ENCODE data around the gene GPBAR1. TPM values are rescaled to one million over a fixed set of nuclear protein-coding genes. Genes with fewer than 3 reads are reported as not detected.
A peak's percentile ranks its signal among the peaks of the same experiment; 100 is the strongest.

Gene GPBAR1
- total RNA-seq, 2 experiments from 2014 or later, result 0.71 to 0.72 TPM

DNA sequence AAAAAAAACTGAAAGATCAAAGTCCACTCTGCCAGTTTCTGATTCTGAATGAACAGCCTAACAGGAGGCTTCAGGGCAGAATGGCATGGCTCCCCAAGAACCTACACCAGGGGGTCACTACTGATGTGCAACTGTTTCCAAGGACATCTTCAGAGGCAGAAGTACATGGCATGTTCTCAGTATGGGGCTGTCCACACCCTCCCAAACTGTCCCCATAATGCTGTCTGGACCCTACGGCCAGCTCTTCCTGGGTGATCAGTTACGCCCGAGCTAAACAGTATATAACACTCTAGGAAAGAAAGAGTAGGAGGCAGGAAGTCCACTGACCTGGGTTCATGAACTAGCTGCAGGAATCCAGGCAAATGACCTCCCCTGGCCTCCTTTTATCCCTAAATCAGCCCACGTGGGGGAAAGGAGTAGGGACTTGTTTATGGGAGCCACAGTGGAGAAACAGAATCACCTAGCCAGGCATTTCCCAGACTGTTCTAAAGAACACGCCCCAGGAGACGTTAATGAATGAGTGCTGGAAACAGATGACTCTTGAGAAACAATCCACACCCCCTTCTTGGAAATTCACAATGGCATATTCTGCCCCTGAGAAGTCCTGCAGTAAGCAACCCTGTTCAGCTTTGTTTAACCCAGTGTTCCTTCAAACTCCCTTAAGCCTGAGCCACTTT, 29.0 kb downstream of the GPBAR1 start:
- POLR2A ChIA-PET, result interaction anchor here (0.7 to 2.2 kb wide), 6 partner anchors 15 to 382 kb away, joined by 3 to 9 read pairs (median 6); partner anchors contain the start of genes AAMP and PNKD
- ATAC-seq (ENCODE audit: low read depth) (no peak), DNase-seq (no peak)
- peaks cover 62% of the 10 kb centered on the region for H3K4me1 Mint-ChIP-seq
- no peaks in the 10 kb centered on the region for H3K9me3 Mint-ChIP-seq
- H3K27ac Mint-ChIP-seq, result peak overlapping the region; percentile 93
- H3K27me3 Mint-ChIP-seq, result no peaks in the 10 kb centered on the region
- peaks cover 3% of the 10 kb centered on the region for H3K36me3 Mint-ChIP-seq
- H3K4me3 Mint-ChIP-seq, result peak overlapping the region; percentile 93

GRCh38 chr2:218290316-218291261, 29.8 kb downstream of the GPBAR1 start:
- Mint-ChIP-seq H3K4me1 (peaks cover 56% of the 10 kb centered on the region), H3K4me3 (peak overlapping the region; percentile 93), H3K27me3 (no peaks in the 10 kb centered on the region), H3K9me3 (no peaks in the 10 kb centered on the region), H3K27ac (peak overlapping the region; percentile 93), H3K36me3 (peaks cover 3% of the 10 kb centered on the region)
- POLR2A ChIA-PET, result interaction anchor here (0.5 to 2.2 kb wide), 13 partner anchors 10 to 381 kb away, joined by 3 to 9 read pairs (median 4); partner anchors contain the start of genes AAMP, CTDSP1 and PNKD
- peak; percentile 8 for ATAC-seq (ENCODE audit: low read depth)
- DNase-seq, result peak; percentile 52

DNA sequence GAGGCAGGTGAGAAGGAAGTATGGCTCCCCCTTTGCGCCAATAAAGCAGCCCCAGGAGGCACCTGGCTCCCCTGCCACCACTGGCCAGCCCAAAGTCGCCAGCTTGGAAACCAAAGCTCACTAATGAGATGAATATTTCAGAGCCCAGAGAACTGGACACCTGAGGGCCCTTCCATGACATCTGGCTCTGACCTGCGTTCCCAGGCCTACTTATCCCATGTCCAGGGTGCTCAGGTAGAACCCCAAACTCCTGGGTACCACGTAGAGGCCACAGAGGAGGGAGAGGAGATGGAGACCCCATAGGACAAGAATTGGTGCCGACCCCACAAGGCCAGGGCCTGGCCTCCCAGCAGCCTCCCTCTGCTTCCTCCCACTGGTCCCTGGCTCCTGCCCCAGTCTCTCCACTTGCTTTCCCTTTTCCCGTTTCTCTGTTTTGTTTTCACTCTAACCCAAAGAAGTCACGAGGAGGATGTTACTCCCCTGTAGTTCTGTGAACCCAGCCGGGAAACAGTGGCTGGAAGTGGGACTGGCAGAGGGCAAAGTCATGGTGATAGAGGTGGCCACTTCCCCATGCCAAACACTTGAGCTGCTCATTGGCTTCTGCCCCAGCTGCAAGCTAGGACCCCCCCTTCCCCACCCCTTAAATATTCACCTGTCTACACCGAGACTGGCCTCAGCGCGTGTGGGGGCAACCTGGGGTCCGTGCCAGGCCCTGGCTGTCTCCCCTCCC, 30.7 kb downstream of the GPBAR1 start:
- POLR2A ChIA-PET, result interaction anchor here (1.1 to 2.2 kb wide), 9 partner anchors 11 to 108 kb away, joined by 3 to 9 read pairs (median 4); partner anchors contain the start of genes AAMP, CTDSP1 and PNKD
- no peaks in the 10 kb centered on the region for H3K9me3 Mint-ChIP-seq
- no peaks in the 10 kb centered on the region for H3K27me3 Mint-ChIP-seq
- peak overlapping the region; percentile 93 for H3K27ac Mint-ChIP-seq
- H3K36me3 Mint-ChIP-seq, result peaks cover 3% of the 10 kb centered on the region
- ATAC-seq (ENCODE audit: low read depth) (no peak), DNase-seq (no peak)
- H3K4me3 Mint-ChIP-seq, result peak overlapping the region; percentile 93
- peaks cover 49% of the 10 kb centered on the region for H3K4me1 Mint-ChIP-seq

DNA sequence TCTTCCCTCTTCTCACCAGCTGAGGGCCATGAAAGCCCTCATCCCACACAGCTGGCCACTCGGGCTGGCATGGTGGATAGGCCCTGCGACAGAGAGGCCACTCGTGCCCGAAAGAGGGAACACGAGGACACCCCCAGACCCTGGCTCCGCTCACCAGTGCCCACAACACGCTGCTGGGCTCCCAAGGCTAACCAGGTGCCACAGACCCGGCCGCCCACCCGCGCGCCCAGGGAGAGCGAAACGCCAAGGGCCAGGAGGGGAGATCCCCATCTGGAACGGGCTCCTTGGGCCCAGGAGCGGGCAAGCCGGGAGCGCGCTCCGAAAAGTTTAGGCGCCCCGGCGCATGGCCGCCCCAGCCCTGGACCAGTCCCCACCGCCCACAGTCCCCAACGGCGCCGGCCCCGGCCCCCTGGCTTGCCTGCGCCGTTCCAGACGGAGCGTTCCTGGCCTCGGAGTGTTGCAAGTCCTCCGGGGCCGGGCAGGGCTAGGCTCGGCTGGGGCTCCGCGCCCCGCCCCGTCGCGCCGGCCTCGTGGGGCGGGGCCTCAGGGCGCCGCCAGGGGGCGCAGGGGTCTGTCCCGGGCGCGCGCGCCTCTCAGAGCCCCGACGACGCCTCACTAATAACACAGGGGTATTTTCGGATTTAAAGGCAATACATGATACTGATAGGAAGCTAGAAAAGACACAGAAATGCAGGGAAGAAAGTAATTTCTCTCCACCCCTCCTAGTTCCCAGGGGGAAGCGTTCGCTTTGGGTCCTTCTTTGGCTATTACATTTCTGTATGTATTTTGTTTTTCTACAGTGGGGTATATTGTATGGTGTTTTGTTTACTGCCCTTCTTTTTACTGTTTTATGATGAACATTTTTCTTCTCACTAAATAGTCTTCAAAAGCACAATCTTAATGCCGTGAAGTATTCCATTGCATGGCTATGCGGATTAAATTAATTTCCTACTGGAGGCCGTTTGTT, 31.5 kb downstream of the GPBAR1 start, which contains the start of gene TMBIM1:
Gene TMBIM1 (minus strand): TSS at position 456 of the 967 bp plus-strand sequence. CDS start 10,362 bp downstream, outside the sequence.
- Mint-ChIP-seq H3K27me3 (no peaks in the 10 kb centered on the region), H3K4me3 (peak within 1 kb of the TSS; percentile 93), H3K27ac (peak within 1 kb of the TSS; percentile 93), H3K4me1 (peaks cover 41% of the 10 kb centered on the region), H3K36me3 (peaks cover 1% of the 10 kb centered on the region), H3K9me3 (no peaks in the 10 kb centered on the region)
- ATAC-seq (ENCODE audit: low read depth) (peak; percentile 86), DNase-seq (peak; percentile 94)
- POLR2A ChIA-PET, result interaction anchor here (0.6 to 2.2 kb wide), 3 partner anchors 19 to 348 kb away, joined by 4 to 7 read pairs (median 4); no protein-coding TSS in a partner anchor

- ATAC-seq (ENCODE audit: low read depth) (no peak), DNase-seq (no peak)
- no peak overlapping the region for H3K4me3 Mint-ChIP-seq
- no peaks in the 10 kb centered on the region for H3K9me3 Mint-ChIP-seq
- H3K27ac Mint-ChIP-seq, result no peak overlapping the region
- no peaks in the 10 kb centered on the region for H3K27me3 Mint-ChIP-seq
- POLR2A ChIA-PET, result interaction anchor here (0.6 to 0.7 kb wide), 6 partner anchors 11 to 325 kb away, joined by 3 to 7 read pairs (median 4); partner anchors contain the start of gene AAMP
- peaks cover 1% of the 10 kb centered on the region for H3K36me3 Mint-ChIP-seq
- peaks cover 31% of the 10 kb centered on the region for H3K4me1 Mint-ChIP-seq
Measured at GRCh38 chr2:218293715-218294429, 33.1 kb downstream of the GPBAR1 start.

- POLR2A ChIA-PET, result interaction anchor here (0.6 kb wide), 1 partner anchor 59 kb away, joined by 3 read pairs; no protein-coding TSS in a partner anchor
- no peak overlapping the region for H3K27ac Mint-ChIP-seq
- H3K4me3 Mint-ChIP-seq, result no peak overlapping the region
- DNase-seq, result no peak
- H3K9me3 Mint-ChIP-seq, result no peaks in the 10 kb centered on the region
- peaks cover 1% of the 10 kb centered on the region for H3K36me3 Mint-ChIP-seq
- no peak for ATAC-seq (ENCODE audit: low read depth)
- H3K27me3 Mint-ChIP-seq, result no peaks in the 10 kb centered on the region
- peaks cover 29% of the 10 kb centered on the region for H3K4me1 Mint-ChIP-seq
Measured at GRCh38 chr2:218294430-218295022, 33.7 kb downstream of the GPBAR1 start.

DNA sequence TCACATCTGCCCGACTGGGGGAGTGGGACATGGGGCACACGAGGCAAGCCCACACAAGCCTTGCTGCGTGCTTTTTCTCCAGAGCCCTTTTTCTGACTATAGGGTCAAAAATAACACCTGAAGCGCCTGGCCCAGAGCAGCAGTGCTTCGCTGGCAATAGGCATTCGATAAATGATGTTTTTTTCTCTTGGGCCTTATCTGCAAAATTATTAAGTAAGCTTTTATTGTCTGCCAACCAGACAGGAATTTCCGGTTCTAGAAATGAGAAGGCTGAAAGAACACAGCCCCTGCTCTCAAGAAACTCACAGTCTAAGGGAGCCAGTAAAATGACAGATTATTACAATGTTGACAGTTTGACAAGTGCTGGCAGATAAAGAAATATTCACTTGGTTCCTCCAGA, 34.2 kb downstream of the GPBAR1 start:
- H3K36me3 Mint-ChIP-seq, result peaks cover 1% of the 10 kb centered on the region
- H3K9me3 Mint-ChIP-seq, result no peaks in the 10 kb centered on the region
- peaks cover 24% of the 10 kb centered on the region for H3K4me1 Mint-ChIP-seq
- POLR2A ChIA-PET, result no interaction called here
- H3K27me3 Mint-ChIP-seq, result no peaks in the 10 kb centered on the region
- ATAC-seq (ENCODE audit: low read depth), result no peak
- no peak overlapping the region for H3K4me3 Mint-ChIP-seq
- no peak for DNase-seq
- H3K27ac Mint-ChIP-seq, result peak overlapping the region; percentile 36

GRCh38 chr2:218296200-218296599, 35.4 kb downstream of the GPBAR1 start:
- Mint-ChIP-seq H3K27ac (no peak overlapping the region), H3K4me3 (no peak overlapping the region), H3K9me3 (no peaks in the 10 kb centered on the region), H3K27me3 (no peaks in the 10 kb centered on the region), H3K4me1 (peaks cover 14% of the 10 kb centered on the region), H3K36me3 (peaks cover 1% of the 10 kb centered on the region)
- ATAC-seq (ENCODE audit: low read depth) (no peak), DNase-seq (no peak)
- POLR2A ChIA-PET, result interaction anchor here (1.2 kb wide), 1 partner anchor 104 kb away, joined by 3 read pairs; no protein-coding TSS in a partner anchor

DNA sequence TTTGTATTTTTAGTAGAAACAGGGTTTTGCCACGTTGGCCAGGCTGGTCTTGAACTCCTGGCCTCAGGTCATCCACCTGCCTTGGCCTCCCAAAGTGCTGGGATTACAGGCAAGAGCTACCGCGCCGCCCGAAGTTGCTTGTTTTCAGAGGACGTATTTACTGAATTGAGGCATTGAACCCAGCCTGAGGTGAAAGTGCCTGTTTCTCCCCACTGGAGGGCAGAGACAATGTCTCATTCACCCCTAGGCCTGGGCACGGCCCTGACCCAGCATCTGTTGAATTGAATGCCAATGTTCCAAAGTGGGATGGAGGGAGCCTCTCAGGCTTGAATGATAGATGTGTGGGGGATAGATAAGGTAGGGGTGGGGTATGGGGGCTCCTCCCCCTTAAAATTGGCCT, 36.0 kb downstream of the GPBAR1 start:
- H3K36me3 Mint-ChIP-seq, result peaks cover 1% of the 10 kb centered on the region

DNA sequence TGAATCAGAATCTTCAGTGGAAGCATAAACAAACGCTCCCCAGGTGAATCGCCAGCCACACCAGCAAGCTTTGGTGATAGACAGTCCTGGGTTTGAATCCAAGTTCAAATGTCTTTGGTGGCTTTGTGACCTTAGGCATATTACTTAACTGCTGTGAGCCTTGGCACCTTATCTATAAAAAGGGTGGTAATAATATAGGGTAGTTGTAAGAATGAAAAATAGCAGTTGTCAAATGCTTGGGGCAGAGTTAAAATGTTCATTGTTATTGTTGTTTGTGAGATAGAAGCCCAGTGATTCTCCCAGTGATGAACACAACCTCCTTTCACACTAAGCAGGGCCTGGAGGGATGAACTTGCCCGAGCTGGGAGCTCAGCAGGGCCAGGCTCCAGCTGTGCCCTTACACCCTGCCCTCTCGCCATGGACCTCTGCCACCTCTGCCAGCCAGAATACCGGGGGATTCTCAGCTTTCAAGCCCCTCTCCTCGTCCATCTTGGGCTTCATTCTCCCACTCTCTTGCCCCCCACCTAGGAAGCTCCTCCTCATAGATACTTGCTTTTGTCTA, 37.6 kb downstream of the GPBAR1 start:
- Mint-ChIP-seq H3K9me3 (no peaks in the 10 kb centered on the region), H3K4me1 (peaks cover 9% of the 10 kb centered on the region), H3K4me3 (no peak overlapping the region), H3K27ac (no peak overlapping the region), H3K27me3 (no peaks in the 10 kb centered on the region), H3K36me3 (peaks cover 1% of the 10 kb centered on the region)
- POLR2A ChIA-PET, result no interaction called here
- DNase-seq (no peak), ATAC-seq (ENCODE audit: low read depth) (no peak)

More for the DNA sequence above, 36.0 kb downstream of the GPBAR1 start:
- Mint-ChIP-seq H3K9me3 (no peaks in the 10 kb centered on the region), H3K4me1 (peaks cover 17% of the 10 kb centered on the region), H3K27ac (no peak overlapping the region), H3K27me3 (no peaks in the 10 kb centered on the region), H3K4me3 (no peak overlapping the region)
- DNase-seq (no peak), ATAC-seq (ENCODE audit: low read depth) (no peak)
- POLR2A ChIA-PET, result interaction anchor here (0.7 to 1.2 kb wide), 2 partner anchors 22 to 104 kb away, joined by 3 to 4 read pairs; no protein-coding TSS in a partner anchor

DNA sequence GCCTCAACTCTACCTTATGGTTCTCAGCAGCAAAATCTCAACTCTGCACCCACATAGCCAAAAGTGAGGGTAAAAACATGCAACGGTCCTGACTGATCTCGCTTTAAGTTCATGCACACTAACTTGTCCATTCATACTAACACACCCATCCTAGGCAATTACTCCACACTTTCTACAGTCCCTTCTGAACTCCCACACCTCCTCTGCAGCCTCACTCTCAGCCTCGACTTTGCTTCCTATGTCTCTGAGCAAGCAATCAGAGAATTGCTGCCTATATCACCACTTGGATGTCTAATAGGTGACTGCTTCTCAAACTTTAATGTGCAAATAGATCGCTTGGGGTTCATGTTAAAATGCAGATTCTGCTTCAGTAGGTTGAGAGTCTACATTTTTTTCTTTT, 39.3 kb downstream of the GPBAR1 start:
- POLR2A ChIA-PET, result no interaction called here
- H3K36me3 Mint-ChIP-seq, result no peaks in the 10 kb centered on the region
- H3K27me3 Mint-ChIP-seq, result no peaks in the 10 kb centered on the region
- H3K27ac Mint-ChIP-seq, result peak overlapping the region; percentile 26
- DNase-seq (no peak), ATAC-seq (ENCODE audit: low read depth) (no peak)
- H3K4me1 Mint-ChIP-seq, result peaks cover 6% of the 10 kb centered on the region
- no peak overlapping the region for H3K4me3 Mint-ChIP-seq
- no peaks in the 10 kb centered on the region for H3K9me3 Mint-ChIP-seq

Measured in activated naive CD8-positive, alpha-beta T cell treated with anti-CD3 and anti-CD28 coated beads, Interleukin-2, amount 10 ng/mL, durations not matched to agents 7 days and 5 days (primary cell).